Spleen (tissue), 7 donors: ENCODE data around the gene PARD3B.

Experiments
- CTCF ChIP-seq, 11 experiments: fragments of 200-600 bp in 7 of 11; fragments of 450-650 bp in 4 of 11; sonication (generic) in 4 of 11; IDR thresholded peaks in 8 of 11; conservative IDR thresholded peaks in 3 of 11; 1 replicate in 7 of 11; 2 replicates in 4 of 11; pipeline versions ENCODE4 v1.4.0 to v1.8.0; 2016 to 2021; ENCODE audit warnings: antibody characterized with exemption in 11 of 11, inconsistent platforms in 4 of 11, mild to moderate bottlenecking in 1 of 11
- POLR2A ChIP-seq, 3 donors: fragments of 450-650 bp; IDR thresholded peaks; one replicate each; pipeline ENCODE4 v1.5.1; 2017; ENCODE audit warnings: antibody characterized with exemption in 3 of 3, mild to moderate bottlenecking in 1 of 3
- POLR2AphosphoS5 ChIP-seq, 3 donors: sonication (generic); formaldehyde crosslinking; IDR thresholded peaks; one replicate each; pipeline ENCODE4 v1.5.1; 2017; ENCODE audit warnings: antibody characterized with exemption in 3 of 3
- donor health status: DM: no; HTN: no; CAD: no; lungs with moderate emphysema.
- donor health status: DM: no; HTN: no; CAD: no.
- donor health status: DM: no; HTN: no; CAD: no.

GRCh38 chr2:204860274-204860673 lies 315.0 kb downstream of the PARD3B start:
- TF ChIP-seq POLR2AphosphoS5 (IDR thresholded peaks at IDR 0.05) (no peak), CTCF (IDR thresholded peaks at IDR 0.05 in 8 of 11, conservative IDR thresholded peaks at IDR 0.05 in 3 of 11) (no peak), POLR2A (IDR thresholded peaks at IDR 0.05) (no peak)
